CD14-positive monocyte (primary cell): ENCODE data around the gene RAPGEF1. TPM values are rescaled to one million over a fixed set of nuclear protein-coding genes. Genes with fewer than 3 reads are reported as not detected.

Source experiments
- DNase-seq, 3 donors: peaks; one replicate each; pipeline ENCODE4 v3.0.0-alpha.2; 2011 to 2022
- H2AFZ ChIP-seq: 2 replicates; pipeline ENCODE4 v1.6.0; 2012; ENCODE audit warnings: mild to moderate bottlenecking, low read depth, low read length, inconsistent platforms; ENCODE audit not compliant: insufficient read depth, poor library complexity, severe bottlenecking
- H3K27ac ChIP-seq, 2 donors: 1 replicate in 1 of 2; 2 replicates in 1 of 2; pipeline ENCODE4 v1.5.1; 2012 to 2013; ENCODE audit warnings: low read length in 2 of 2, control low read depth in 1 of 2, inconsistent platforms in 1 of 2, low read depth in 1 of 2, mild to moderate bottlenecking in 1 of 2
- H3K27me3 ChIP-seq, 2 donors: one replicate each; pipeline versions ENCODE4 v1.6.0 to v1.6.1; 2011 to 2013; ENCODE audit warnings: low read length in 2 of 2; ENCODE audit not compliant: control insufficient read depth in 2 of 2, insufficient read depth in 2 of 2
- H3K36me3 ChIP-seq, 2 donors: replicated peaks in 1 of 2; 1 replicate in 1 of 2; 2 replicates in 1 of 2; pipeline versions ENCODE4 v1.5.1 to v1.6.1; 2012 to 2013; ENCODE audit warnings: low read length in 2 of 2, control low read depth in 1 of 2, inconsistent platforms in 1 of 2, mild to moderate bottlenecking in 1 of 2; ENCODE audit not compliant: insufficient read depth in 2 of 2, control insufficient read depth in 1 of 2
- H3K4me1 ChIP-seq, 2 donors: 1 replicate in 1 of 2; 2 replicates in 1 of 2; pipeline versions ENCODE4 v1.5.1 to v1.6.1; 2012 to 2013; ENCODE audit warnings: low read length in 2 of 2, control low read depth in 1 of 2, inconsistent platforms in 1 of 2, mild to moderate bottlenecking in 1 of 2, moderate library complexity in 1 of 2; ENCODE audit not compliant: insufficient read depth in 2 of 2, control insufficient read depth in 1 of 2
- H3K4me2 ChIP-seq: replicated peaks from 2 replicates; pipeline ENCODE3; 2012; ENCODE audit warnings: low read length, moderate library complexity, mild to moderate bottlenecking; ENCODE audit not compliant: poor library complexity, severe bottlenecking; ENCODE audit errors: extremely low read depth
- H3K4me3 ChIP-seq, 3 experiments: fragments of 200-600 bp in 1 of 3; sonication (generic) in 1 of 3; replicated peaks in 1 of 3; 1 replicate in 2 of 3; 2 replicates in 1 of 3; pipeline ENCODE4 v1.5.1; 2011 to 2013; ENCODE audit warnings: low read length in 3 of 3, mild to moderate bottlenecking in 3 of 3, control low read depth in 2 of 3, low read depth in 2 of 3, inconsistent platforms in 1 of 3, moderate library complexity in 1 of 3
- H3K79me2 ChIP-seq: 2 replicates; pipeline ENCODE4 v1.6.0; 2012; ENCODE audit warnings: mild to moderate bottlenecking, control low read depth, inconsistent platforms, low read length, moderate library complexity; ENCODE audit not compliant: insufficient read depth
- H3K9ac ChIP-seq: 2 replicates; pipeline ENCODE4 v1.6.0; 2017; ENCODE audit warnings: low read length, mild to moderate bottlenecking; ENCODE audit not compliant: insufficient read depth, poor library complexity, severe bottlenecking
- H3K9me3 ChIP-seq, 2 donors: replicated peaks in 1 of 2; 1 replicate in 1 of 2; 2 replicates in 1 of 2; pipeline versions ENCODE4 v1.5.1 to v1.6.1; 2012 to 2013; ENCODE audit warnings: low read length in 2 of 2, control low read depth in 1 of 2; ENCODE audit not compliant: control insufficient read depth in 1 of 2, insufficient read depth in 1 of 2
- H4K20me1 ChIP-seq: 2 replicates; pipeline ENCODE4 v1.6.0; 2012; ENCODE audit warnings: mild to moderate bottlenecking, low read length, control low read depth, moderate library complexity; ENCODE audit not compliant: insufficient read depth
- H3K27ac Mint-ChIP-seq, 7 donors: one replicate each; pipeline ENCODE4 v1.8.0; 2020; ENCODE audit warnings: mild to moderate bottlenecking in 7 of 7, mixed read lengths in 7 of 7, moderate library complexity in 6 of 7, inconsistent platforms in 2 of 7
- H3K27me3 Mint-ChIP-seq, 3 donors: one replicate each; pipeline ENCODE4 v1.8.0; 2021 to 2022; ENCODE audit warnings: low read depth in 3 of 3, mild to moderate bottlenecking in 3 of 3, mixed read lengths in 3 of 3, moderate library complexity in 3 of 3, inconsistent platforms in 1 of 3
- H3K36me3 Mint-ChIP-seq, 2 donors: one replicate each; pipeline ENCODE4 v1.8.0; 2020; ENCODE audit warnings: mixed read lengths in 2 of 2, inconsistent platforms in 1 of 2, mild to moderate bottlenecking in 1 of 2
- H3K4me1 Mint-ChIP-seq: one replicate; pipeline ENCODE4 v1.8.0; 2020; ENCODE audit warnings: mild to moderate bottlenecking, mixed read lengths
- H3K4me3 Mint-ChIP-seq, 2 donors: one replicate each; pipeline ENCODE4 v1.8.0; 2020; ENCODE audit warnings: mild to moderate bottlenecking in 2 of 2, mixed read lengths in 2 of 2, moderate library complexity in 1 of 2
- H3K9me3 Mint-ChIP-seq, 7 donors: one replicate each; pipeline ENCODE4 v1.8.0; 2020 to 2022; ENCODE audit warnings: mixed read lengths in 7 of 7, mild to moderate bottlenecking in 6 of 7, moderate library complexity in 6 of 7, inconsistent platforms in 2 of 7
- CTCF ChIP-seq: fragments of 200-600 bp; IDR thresholded peaks from one replicate; pipeline ENCODE4 v1.8.0; 2022; ENCODE audit warnings: antibody characterized with exemption, mild to moderate bottlenecking
- WGBS: methylation state at CpG from one replicate; pipeline ENCODE4 v1.1.5; 2013; ENCODE audit warnings: missing lambda C conversion rate; ENCODE audit not compliant: insufficient coverage; 5-methylcytosine and 5-hydroxymethylcytosine counted together
- intact Hi-C, 2 donors: fragments of 100-400 bp; cut with micrococcal nuclease; formaldehyde crosslinking; loops; one replicate each; pipeline versions ENCODE4 v1.15.0 to v1.15.1; 2023
- polyA plus RNA-seq, 3 donors: library from polyadenylated mRNA; depleted of rRNA in 1 of 3; unstranded in 2 of 3; stranded (reverse) in 1 of 3; fragments of 300-500 nt in 2 of 3; fragments of >200 nt in 1 of 3; fragmentation: Illumina TruSeq in 2 of 3; gene quantifications; 1 replicate in 2 of 3; 2 replicates in 1 of 3; pipeline ENCODE4 v1.2.3, GENCODE V29; 2012 to 2021

Gene RAPGEF1
- polyA plus RNA-seq, 3 donors = 1.7 to 71.7 (median 3.0) TPM

DNA sequence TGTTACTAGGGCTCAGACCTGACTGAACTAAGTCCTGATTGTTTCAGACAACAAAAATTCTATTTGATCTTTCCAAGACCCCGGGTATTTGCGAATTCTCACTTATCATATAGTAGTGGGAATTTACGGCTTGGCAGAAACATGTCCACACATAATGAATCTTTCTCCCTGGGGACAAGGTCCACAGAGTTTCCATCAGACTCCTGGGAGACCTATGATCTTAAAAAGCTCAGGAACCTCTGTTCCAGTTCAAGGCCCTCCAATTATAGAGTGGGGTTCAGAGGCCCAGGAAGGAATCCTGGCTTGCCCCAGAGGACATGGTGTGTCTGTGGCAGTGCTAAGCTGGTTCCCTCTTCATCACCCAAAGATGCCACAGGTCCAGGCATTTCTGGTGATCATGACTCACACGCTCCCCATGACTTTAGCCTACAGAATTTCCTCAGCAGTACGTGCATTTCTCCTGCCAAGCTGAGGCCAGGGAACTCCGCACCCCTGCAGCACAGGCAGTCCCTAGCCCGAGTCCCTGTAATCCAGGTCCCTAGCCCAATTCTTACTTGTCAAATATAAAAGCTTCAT lies 12.6 kb downstream of the RAPGEF1 start:
- no peaks in the 10 kb centered on the region for H3K9me3 ChIP-seq
- no peak overlapping the region for H2AFZ ChIP-seq
- H3K36me3 ChIP-seq = peaks cover 0 to 11% of the 10 kb centered on the region in 2 donors
- no peak for TF ChIP-seq CTCF
- DNase-seq = peak; percentile 72 to 91 (median 74)
- H3K27ac ChIP-seq = peak overlapping the region in 1 of 2 donors; percentile 95
- Mint-ChIP-seq H3K27ac (peak overlapping the region; percentile 40 to 94 (median 80)), H3K36me3 (peaks cover 45 to 46% of the 10 kb centered on the region in 2 donors), H3K9me3 (peaks cover 0 to 3% (median 0%) of the 10 kb centered on the region in 7 donors), H3K4me3 (no peak overlapping the region), H3K27me3 (no peaks in the 10 kb centered on the region), H3K4me1 (peaks cover 64% of the 10 kb centered on the region)
- H3K4me2 ChIP-seq = peak overlapping the region; percentile 20
- no peak overlapping the region for H3K9ac ChIP-seq
- intact Hi-C loops = no loop called here
- H3K27me3 ChIP-seq = no peaks in the 10 kb centered on the region
- no peak overlapping the region for H3K4me3 ChIP-seq
- 8% methylated on average over 2 of the region's 7 CpGs for WGBS
- peaks cover 37% of the 10 kb centered on the region for H4K20me1 ChIP-seq
- H3K4me1 ChIP-seq = peaks cover 51 to 52% of the 10 kb centered on the region in 2 donors
- peaks cover 96% of the 10 kb centered on the region for H3K79me2 ChIP-seq

GRCh38 chr9:131724683-131725082 lies 15.2 kb downstream of the RAPGEF1 start:
- H3K9me3 Mint-ChIP-seq = no peaks in the 10 kb centered on the region
- 17% methylated on average over 1 of the region's 2 CpGs for WGBS
- no peak for TF ChIP-seq CTCF
- H3K4me1 Mint-ChIP-seq = peaks cover 54% of the 10 kb centered on the region
- peaks cover 56 to 57% of the 10 kb centered on the region in 2 donors for H3K36me3 Mint-ChIP-seq
- H3K9me3 ChIP-seq = no peaks in the 10 kb centered on the region
- peak overlapping the region in 1 of 2 donors; percentile 10 for H3K27ac ChIP-seq
- no peaks in the 10 kb centered on the region for H3K27me3 Mint-ChIP-seq
- peaks cover 2 to 31% of the 10 kb centered on the region in 2 donors for H3K36me3 ChIP-seq
- H3K4me3 ChIP-seq = no peak overlapping the region
- peaks cover 35 to 36% of the 10 kb centered on the region in 2 donors for H3K4me1 ChIP-seq
- no peak overlapping the region for H3K4me2 ChIP-seq
- no peak overlapping the region for H2AFZ ChIP-seq
- no peak overlapping the region for H3K4me3 Mint-ChIP-seq
- H3K27ac Mint-ChIP-seq = peak overlapping the region in 2 of 7 donors; percentile 70 to 73
- peaks cover 96% of the 10 kb centered on the region for H3K79me2 ChIP-seq
- H3K27me3 ChIP-seq = no peaks in the 10 kb centered on the region
- H3K9ac ChIP-seq = no peak overlapping the region
- H4K20me1 ChIP-seq = peaks cover 52% of the 10 kb centered on the region
- intact Hi-C loops = no loop called here
- no peak for DNase-seq
